HepG2 (cell line): Measurements from ENCODE around the gene RGS14. TPM values are rescaled to one million over a fixed set of nuclear protein-coding genes. Genes with fewer than 3 reads are reported as not detected.

Source experiments
- GABPA ChIP-seq, 2 experiments: IDR thresholded peaks; 2 replicates each; pipeline ENCODE4 v1.6.1; 2011 to 2016; ENCODE audit warnings: low read depth in 2 of 2, low read length in 1 of 2, missing biosample characterization in 1 of 2, missing genetic modification characterization in 1 of 2
- KLF15 ChIP-seq: sonication (generic); formaldehyde crosslinking; IDR thresholded peaks from 2 replicates; pipeline ENCODE4 v1.8.1; 2023; ENCODE audit warnings: borderline replicate concordance, mild to moderate bottlenecking, inconsistent platforms, missing genetic modification reagents, mixed read lengths
- KLF16 ChIP-seq, 2 experiments: sonication (generic) in 1 of 2; formaldehyde crosslinking in 1 of 2; IDR thresholded peaks; 2 replicates each; pipeline versions ENCODE4 v1.6.1 to v1.8.0; 2016 to 2023; ENCODE audit warnings: missing genetic modification reagents in 2 of 2, missing compliant biosample characterization in 1 of 2
- MED1 ChIP-seq: sonication (generic); formaldehyde crosslinking; IDR thresholded peaks from 2 replicates; pipeline ENCODE4 v1.4.0; 2020; ENCODE audit warnings: missing genetic modification reagents
- MYC ChIP-seq: sonication (generic); formaldehyde crosslinking; IDR thresholded peaks from 2 replicates; pipeline ENCODE4 v1.9.0; 2021; ENCODE audit warnings: missing genetic modification reagents, borderline replicate concordance
- PAF1 ChIP-seq: IDR thresholded peaks from 2 replicates; pipeline ENCODE4 v1.6.1; 2016; ENCODE audit warnings: missing genetic modification reagents, missing compliant biosample characterization
- RAD51 ChIP-seq: fragments of 450-650 bp; IDR thresholded peaks from 2 replicates; pipeline ENCODE4 v1.6.1; 2016; ENCODE audit warnings: borderline replicate concordance
- SKI ChIP-seq: fragments of 450-650 bp; IDR thresholded peaks from one replicate; pipeline ENCODE4 v1.6.1; 2018; ENCODE audit warnings: mild to moderate bottlenecking; ENCODE audit not compliant: partially characterized antibody
- SOX5 ChIP-seq: IDR thresholded peaks from 2 replicates; pipeline ENCODE4 v1.6.1; 2016; ENCODE audit warnings: borderline replicate concordance
- STAG1 ChIP-seq: sonication (generic); formaldehyde crosslinking; IDR thresholded peaks from 2 replicates; pipeline ENCODE4 v1.4.0; 2020; ENCODE audit warnings: missing genetic modification reagents
- TGIF2 ChIP-seq: IDR thresholded peaks from 2 replicates; pipeline ENCODE4 v1.6.1; 2016; ENCODE audit warnings: control low read depth, missing compliant biosample characterization
- ZFP36L1 ChIP-seq: sonication (generic); formaldehyde crosslinking; IDR thresholded peaks from 2 replicates; pipeline ENCODE4 v1.8.0; 2022; ENCODE audit warnings: mild to moderate bottlenecking, missing genetic modification reagents, moderate library complexity
- ZNF629 ChIP-seq: sonication (generic); formaldehyde crosslinking; conservative IDR thresholded peaks from 2 replicates; pipeline ENCODE4 v1.5.0; 2020; ENCODE audit warnings: missing genetic modification reagents
- polyA plus RNA-seq, 8 experiments: library from polyadenylated mRNA; depleted of rRNA in 3 of 8; stranded (reverse) in 7 of 8; unstranded in 1 of 8; fragments of >200 nt; fragmentation: Illumina TruSeq in 4 of 8; extraction: Trizol in 4 of 8; gene quantifications; 2 replicates each; pipeline versions ENCODE4 v1.2.1 to v1.2.3, GENCODE V29; 2011 to 2016; ENCODE audit warnings: low read depth in 4 of 8, missing spikeins in 1 of 8, mixed read lengths in 1 of 8; ENCODE audit not compliant: insufficient read depth in 1 of 8
- total RNA-seq, 5 experiments: library from RNA; depleted of rRNA; stranded (reverse); fragments of >200 nt; fragmentation: Illumina TruSeq; extraction: Trizol; gene quantifications; 2 replicates each; pipeline ENCODE4 v1.2.3, GENCODE V29; 2016; ENCODE audit warnings: low read depth in 1 of 5
- TF ChIP-seq, protein P1 (sequence below): IDR thresholded peaks from 2 replicates; pipeline ENCODE4 v1.6.1; 2016; ENCODE audit warnings: missing compliant biosample characterization, missing genetic modification reagents, borderline replicate concordance
- TF ChIP-seq, protein P2 (sequence below): sonication (generic); formaldehyde crosslinking; IDR thresholded peaks from 2 replicates; pipeline ENCODE4 v1.4.0; 2020; ENCODE audit warnings: missing genetic modification reagents, borderline replicate concordance
- TF ChIP-seq, protein P3 (sequence below): sonication (generic); formaldehyde crosslinking; IDR thresholded peaks from 2 replicates; pipeline ENCODE4 v1.4.0; 2020; ENCODE audit warnings: missing genetic modification reagents
- TF ChIP-seq, protein P4 (sequence below): sonication (generic); formaldehyde crosslinking; IDR thresholded peaks from 2 replicates; pipeline ENCODE4 v1.4.0; 2020; ENCODE audit warnings: mild to moderate bottlenecking, missing genetic modification reagents

Gene RGS14
- total and polyA plus RNA-seq, 2 of the 13 experiments (the other 11 are each of a cell fraction or from before 2014, with no cell fraction given), result 11.1 to 17.2 TPM

DNA sequence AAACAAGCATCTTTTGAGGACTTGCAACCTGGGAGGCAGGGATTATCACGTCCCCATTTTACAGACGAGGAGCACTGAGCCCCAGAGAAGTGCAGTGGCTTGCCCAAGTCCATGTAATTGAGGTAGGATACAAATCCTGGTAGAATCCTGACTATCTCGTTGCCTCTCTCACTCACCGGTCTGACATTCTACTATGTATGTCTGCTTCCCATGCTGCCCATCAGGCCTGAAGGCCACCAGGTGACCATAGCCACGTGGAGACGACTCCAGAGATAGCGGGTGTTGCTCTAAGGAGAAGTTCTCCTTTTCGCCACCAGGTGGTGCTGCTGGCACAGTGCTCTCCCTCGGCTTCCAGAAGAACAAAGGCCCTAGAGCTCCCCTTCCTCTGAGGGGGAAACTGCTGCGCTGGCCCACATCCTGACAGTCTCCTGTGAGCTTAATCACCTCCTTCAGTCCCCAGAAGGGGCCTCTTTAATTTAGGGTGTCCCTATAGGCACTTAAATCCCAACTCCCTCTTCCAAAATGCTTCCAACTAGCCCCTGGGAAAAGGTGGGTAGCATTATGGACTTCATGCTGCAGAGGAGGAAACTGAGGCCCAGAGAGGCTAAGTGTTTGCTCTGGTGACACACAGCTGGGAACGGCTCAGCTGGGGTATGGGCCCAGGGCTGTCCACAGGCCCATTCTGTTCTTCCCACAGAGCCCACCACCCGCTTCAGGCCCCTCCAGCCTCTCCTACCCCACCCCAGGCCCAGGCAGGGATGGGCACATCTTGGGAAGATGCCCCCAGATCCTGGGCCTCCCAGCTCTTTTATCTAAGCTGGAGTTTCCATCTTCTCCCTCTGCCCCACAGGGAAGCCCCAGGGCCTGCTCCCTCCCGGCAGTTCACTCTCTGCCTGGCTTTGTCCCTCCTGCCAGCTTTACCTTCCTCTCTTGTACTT is 32.9 kb downstream of the RGS14 start (continued):
- peak; percentile 18; the same call in 1 of the 2 replicates for TF ChIP-seq RAD51
- no peak for TF ChIP-seq PAF1 (CRISPR knock-in tag)
- peak; percentile 18 for TF ChIP-seq SKI
- TF ChIP-seq MYC (CRISPR knock-in tag), result peak; percentile 90; the same call in 1 of the 2 replicates
- TF ChIP-seq KLF15, result no peak
- peak; percentile 95 for TF ChIP-seq ZNF629
- peak; percentile 34; the same call in 1 of the 2 replicates for TF ChIP-seq SOX5 (CRISPR knock-in tag)
- TF ChIP-seq ZFP36L1 (CRISPR knock-in tag), result no peak
- TF ChIP-seq STAG1 (CRISPR knock-in tag), result peak; percentile 95
- TF ChIP-seq, protein P1, sequence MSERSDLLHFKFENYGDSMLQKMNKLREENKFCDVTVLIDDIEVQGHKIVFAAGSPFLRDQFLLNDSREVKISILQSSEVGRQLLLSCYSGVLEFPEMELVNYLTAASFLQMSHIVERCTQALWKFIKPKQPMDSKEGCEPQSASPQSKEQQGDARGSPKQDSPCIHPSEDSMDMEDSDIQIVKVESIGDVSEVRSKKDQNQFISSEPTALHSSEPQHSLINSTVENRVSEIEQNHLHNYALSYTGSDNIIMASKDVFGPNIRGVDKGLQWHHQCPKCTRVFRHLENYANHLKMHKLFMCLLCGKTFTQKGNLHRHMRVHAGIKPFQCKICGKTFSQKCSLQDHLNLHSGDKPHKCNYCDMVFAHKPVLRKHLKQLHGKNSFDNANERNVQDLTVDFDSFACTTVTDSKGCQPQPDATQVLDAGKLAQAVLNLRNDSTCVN (CRISPR knock-in tag), result no peak; the same call in 1 of the 2 replicates
- TF ChIP-seq, protein P2, sequence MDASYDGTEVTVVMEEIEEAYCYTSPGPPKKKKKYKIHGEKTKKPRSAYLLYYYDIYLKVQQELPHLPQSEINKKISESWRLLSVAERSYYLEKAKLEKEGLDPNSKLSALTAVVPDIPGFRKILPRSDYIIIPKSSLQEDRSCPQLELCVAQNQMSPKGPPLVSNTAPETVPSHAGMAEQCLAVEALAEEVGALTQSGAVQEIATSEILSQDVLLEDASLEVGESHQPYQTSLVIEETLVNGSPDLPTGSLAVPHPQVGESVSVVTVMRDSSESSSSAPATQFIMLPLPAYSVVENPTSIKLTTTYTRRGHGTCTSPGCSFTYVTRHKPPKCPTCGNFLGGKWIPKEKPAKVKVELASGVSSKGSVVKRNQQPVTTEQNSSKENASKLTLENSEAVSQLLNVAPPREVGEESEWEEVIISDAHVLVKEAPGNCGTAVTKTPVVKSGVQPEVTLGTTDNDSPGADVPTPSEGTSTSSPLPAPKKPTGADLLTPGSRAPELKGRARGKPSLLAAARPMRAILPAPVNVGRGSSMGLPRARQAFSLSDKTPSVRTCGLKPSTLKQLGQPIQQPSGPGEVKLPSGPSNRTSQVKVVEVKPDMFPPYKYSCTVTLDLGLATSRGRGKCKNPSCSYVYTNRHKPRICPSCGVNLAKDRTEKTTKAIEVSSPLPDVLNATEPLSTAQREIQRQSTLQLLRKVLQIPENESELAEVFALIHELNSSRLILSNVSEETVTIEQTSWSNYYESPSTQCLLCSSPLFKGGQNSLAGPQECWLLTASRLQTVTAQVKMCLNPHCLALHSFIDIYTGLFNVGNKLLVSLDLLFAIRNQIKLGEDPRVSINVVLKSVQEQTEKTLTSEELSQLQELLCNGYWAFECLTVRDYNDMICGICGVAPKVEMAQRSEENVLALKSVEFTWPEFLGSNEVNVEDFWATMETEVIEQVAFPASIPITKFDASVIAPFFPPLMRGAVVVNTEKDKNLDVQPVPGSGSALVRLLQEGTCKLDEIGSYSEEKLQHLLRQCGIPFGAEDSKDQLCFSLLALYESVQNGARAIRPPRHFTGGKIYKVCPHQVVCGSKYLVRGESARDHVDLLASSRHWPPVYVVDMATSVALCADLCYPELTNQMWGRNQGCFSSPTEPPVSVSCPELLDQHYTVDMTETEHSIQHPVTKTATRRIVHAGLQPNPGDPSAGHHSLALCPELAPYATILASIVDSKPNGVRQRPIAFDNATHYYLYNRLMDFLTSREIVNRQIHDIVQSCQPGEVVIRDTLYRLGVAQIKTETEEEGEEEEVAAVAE (CRISPR knock-in tag), result 0 out of 2 replicates have a peak, but pooled peaks have one; percentile 47
- TF ChIP-seq, protein P3, sequence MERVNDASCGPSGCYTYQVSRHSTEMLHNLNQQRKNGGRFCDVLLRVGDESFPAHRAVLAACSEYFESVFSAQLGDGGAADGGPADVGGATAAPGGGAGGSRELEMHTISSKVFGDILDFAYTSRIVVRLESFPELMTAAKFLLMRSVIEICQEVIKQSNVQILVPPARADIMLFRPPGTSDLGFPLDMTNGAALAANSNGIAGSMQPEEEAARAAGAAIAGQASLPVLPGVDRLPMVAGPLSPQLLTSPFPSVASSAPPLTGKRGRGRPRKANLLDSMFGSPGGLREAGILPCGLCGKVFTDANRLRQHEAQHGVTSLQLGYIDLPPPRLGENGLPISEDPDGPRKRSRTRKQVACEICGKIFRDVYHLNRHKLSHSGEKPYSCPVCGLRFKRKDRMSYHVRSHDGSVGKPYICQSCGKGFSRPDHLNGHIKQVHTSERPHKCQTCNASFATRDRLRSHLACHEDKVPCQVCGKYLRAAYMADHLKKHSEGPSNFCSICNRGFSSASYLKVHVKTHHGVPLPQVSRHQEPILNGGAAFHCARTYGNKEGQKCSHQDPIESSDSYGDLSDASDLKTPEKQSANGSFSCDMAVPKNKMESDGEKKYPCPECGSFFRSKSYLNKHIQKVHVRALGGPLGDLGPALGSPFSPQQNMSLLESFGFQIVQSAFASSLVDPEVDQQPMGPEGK, result peak; percentile 30; the same call in 1 of the 2 replicates
- TF ChIP-seq, protein P4, sequence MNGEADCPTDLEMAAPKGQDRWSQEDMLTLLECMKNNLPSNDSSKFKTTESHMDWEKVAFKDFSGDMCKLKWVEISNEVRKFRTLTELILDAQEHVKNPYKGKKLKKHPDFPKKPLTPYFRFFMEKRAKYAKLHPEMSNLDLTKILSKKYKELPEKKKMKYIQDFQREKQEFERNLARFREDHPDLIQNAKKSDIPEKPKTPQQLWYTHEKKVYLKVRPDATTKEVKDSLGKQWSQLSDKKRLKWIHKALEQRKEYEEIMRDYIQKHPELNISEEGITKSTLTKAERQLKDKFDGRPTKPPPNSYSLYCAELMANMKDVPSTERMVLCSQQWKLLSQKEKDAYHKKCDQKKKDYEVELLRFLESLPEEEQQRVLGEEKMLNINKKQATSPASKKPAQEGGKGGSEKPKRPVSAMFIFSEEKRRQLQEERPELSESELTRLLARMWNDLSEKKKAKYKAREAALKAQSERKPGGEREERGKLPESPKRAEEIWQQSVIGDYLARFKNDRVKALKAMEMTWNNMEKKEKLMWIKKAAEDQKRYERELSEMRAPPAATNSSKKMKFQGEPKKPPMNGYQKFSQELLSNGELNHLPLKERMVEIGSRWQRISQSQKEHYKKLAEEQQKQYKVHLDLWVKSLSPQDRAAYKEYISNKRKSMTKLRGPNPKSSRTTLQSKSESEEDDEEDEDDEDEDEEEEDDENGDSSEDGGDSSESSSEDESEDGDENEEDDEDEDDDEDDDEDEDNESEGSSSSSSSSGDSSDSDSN, result 0 out of 2 replicates have a peak, but pooled peaks have one; percentile 23
- TF ChIP-seq MED1, result peak; percentile 54; the same call in 1 of the 2 replicates
- TF ChIP-seq TGIF2 (CRISPR knock-in tag), result peak; percentile 67; the same call in 1 of the 2 replicates
- TF ChIP-seq GABPA (IDR thresholded peaks at IDR 0.05; ENCODE audit: low read depth, low read length), result no peak
- TF ChIP-seq GABPA (CRISPR knock-in tag; IDR thresholded peaks at IDR 0.05; ENCODE audit: low read depth), result 0 out of 2 replicates have a peak, but pooled peaks have one; percentile 15
- TF ChIP-seq KLF16 (CRISPR knock-in tag; IDR thresholded peaks at IDR 0.05), result peak in 1 of 2 experiments; percentile 41; a peak in 1 of 4 replicates
